GM15510 (cell line): Measurements from ENCODE around the gene CCT8.

Experiments
- POLR2A ChIP-seq: IDR thresholded peaks from 3 replicates; pipeline ENCODE4 v1.6.1; 2011; ENCODE audit warnings: borderline replicate concordance; ENCODE audit not compliant: insufficient read length; ENCODE audit errors: extremely low read depth

Gene CCT8

GRCh38 chr21:29056005-29056404 lies 17.4 kb downstream of the CCT8 start:
- TF ChIP-seq POLR2A, result no peak

- TF ChIP-seq POLR2A, result no peak
Observed at GRCh38 chr21:29055080-29055479, 18.4 kb downstream of the CCT8 start.

- no peak for TF ChIP-seq POLR2A
Observed at GRCh38 chr21:29053656-29054055, 19.8 kb downstream of the CCT8 start.

- no peak for TF ChIP-seq POLR2A
Observed at GRCh38 chr21:29053011-29053553, 20.4 kb downstream of the CCT8 start.

- no peak for TF ChIP-seq POLR2A
Observed at GRCh38 chr21:29052224-29052623, 21.2 kb downstream of the CCT8 start.

- no peak for TF ChIP-seq POLR2A
Observed at GRCh38 chr21:29034678-29035077, 38.8 kb downstream of the CCT8 start.

- no peak for TF ChIP-seq POLR2A
Observed at GRCh38 chr21:29033871-29034270, 39.6 kb downstream of the CCT8 start.

GRCh38 chr21:29033301-29033700 lies 40.1 kb downstream of the CCT8 start:
- no peak for TF ChIP-seq POLR2A

GRCh38 chr21:29030909-29031308 lies 42.5 kb downstream of the CCT8 start:
- TF ChIP-seq POLR2A, result no peak

GRCh38 chr21:29029524-29029923 lies 43.9 kb downstream of the CCT8 start:
- TF ChIP-seq POLR2A, result no peak

- TF ChIP-seq POLR2A, result no peak
Observed at GRCh38 chr21:29025328-29025713, 48.1 kb downstream of the CCT8 start.

- peak; percentile 84 for TF ChIP-seq POLR2A
Observed at GRCh38 chr21:29024474-29025327, 48.7 kb downstream of the CCT8 start, which contains the start of gene USP16. Gene USP16 (plus strand): TSS chr21:29024668. CDS start chr21:29027914, 3,246 bp downstream.

GRCh38 chr21:29022166-29022565 lies 51.3 kb downstream of the CCT8 start:
- TF ChIP-seq POLR2A, result no peak

- no peak for TF ChIP-seq POLR2A
Observed at GRCh38 chr21:29018540-29018939, 54.9 kb downstream of the CCT8 start.

GRCh38 chr21:29017639-29018237 lies 55.7 kb downstream of the CCT8 start:
- TF ChIP-seq POLR2A, result no peak

GRCh38 chr21:29008367-29008766 lies 65.1 kb downstream of the CCT8 start:
- TF ChIP-seq POLR2A, result no peak
